LNCaP clone FGC (cell line): ENCODE data around the gene SLC38A3.

Source experiments
- DNase-seq: peaks from one replicate; pipeline ENCODE4 v3.0.0-alpha.2; 2011; ENCODE audit warnings: low read depth
- H3K4me3 ChIP-seq: 2 replicates; pipeline ENCODE4 v1.5.1; 2011; ENCODE audit warnings: mild to moderate bottlenecking, low read depth, low read length, control low read depth
- TF ChIP-seq, protein P1 (sequence below): IDR thresholded peaks from 2 replicates; pipeline ENCODE4 v1.5.1; 2012; ENCODE audit warnings: mild to moderate bottlenecking; ENCODE audit not compliant: control insufficient read depth, insufficient read depth; ENCODE audit errors: extremely low read depth

Gene SLC38A3

DNA sequence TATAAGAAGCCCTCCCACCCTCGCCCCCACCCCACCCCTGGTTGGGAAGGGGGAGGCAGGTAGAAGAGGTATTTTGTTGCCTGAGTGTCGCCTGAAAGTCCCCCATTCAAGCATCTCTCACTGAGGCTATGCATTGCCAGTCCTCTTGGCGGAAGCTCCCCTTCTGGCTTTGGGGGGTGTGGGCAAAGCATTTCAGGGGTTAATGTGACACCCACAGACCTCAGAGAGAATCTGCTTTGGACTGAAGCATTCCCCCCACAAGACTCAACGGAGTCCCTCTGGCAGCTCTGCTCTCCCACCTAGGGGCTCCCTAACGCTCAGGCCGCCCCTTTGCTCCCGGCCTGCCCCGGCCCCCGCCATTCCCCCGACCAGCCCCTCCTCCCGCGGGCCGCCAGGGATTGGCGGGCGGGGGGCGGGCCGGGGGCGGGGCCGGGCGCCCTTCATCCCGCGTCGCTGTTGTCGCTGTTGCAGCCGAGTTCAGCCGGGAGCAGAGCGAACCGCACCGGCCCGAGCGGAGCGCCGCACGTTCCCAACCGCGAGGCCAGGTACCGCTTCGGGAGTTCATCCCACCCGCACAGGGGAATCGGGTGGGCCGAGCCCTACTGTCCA is at the start of gene SLC38A3:
TSS of gene SLC38A3 (plus strand) at position 468 of the 609 bp plus-strand sequence. CDS start 8,929 bp downstream, outside the sequence.
- no peak for DNase-seq
- no peak within 1 kb of the TSS for H3K4me3 ChIP-seq
- TF ChIP-seq, protein P1, sequence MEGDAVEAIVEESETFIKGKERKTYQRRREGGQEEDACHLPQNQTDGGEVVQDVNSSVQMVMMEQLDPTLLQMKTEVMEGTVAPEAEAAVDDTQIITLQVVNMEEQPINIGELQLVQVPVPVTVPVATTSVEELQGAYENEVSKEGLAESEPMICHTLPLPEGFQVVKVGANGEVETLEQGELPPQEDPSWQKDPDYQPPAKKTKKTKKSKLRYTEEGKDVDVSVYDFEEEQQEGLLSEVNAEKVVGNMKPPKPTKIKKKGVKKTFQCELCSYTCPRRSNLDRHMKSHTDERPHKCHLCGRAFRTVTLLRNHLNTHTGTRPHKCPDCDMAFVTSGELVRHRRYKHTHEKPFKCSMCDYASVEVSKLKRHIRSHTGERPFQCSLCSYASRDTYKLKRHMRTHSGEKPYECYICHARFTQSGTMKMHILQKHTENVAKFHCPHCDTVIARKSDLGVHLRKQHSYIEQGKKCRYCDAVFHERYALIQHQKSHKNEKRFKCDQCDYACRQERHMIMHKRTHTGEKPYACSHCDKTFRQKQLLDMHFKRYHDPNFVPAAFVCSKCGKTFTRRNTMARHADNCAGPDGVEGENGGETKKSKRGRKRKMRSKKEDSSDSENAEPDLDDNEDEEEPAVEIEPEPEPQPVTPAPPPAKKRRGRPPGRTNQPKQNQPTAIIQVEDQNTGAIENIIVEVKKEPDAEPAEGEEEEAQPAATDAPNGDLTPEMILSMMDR, result no peak

DNA sequence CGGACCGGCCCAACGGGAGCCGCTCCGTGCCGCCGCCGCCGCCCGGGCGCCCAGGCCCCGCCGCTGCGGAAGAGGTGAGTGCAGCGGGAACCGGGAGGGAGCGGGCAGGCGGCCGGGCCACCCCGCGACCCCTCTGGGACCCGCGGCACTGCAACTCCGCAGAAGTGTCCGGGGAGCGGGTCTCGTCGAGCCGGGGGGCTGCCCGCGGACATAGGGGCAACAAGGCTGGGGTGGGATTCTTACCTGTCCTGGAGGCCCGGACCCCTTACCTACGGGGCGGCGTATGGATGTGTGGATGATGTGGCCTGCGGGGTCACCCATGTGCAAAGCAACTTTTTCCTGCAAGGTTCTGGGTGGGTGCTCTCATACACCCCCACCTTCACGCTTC is 49.6 kb upstream of the SLC38A3 start:
- TF ChIP-seq, protein P1, result no peak
- peak overlapping the region; percentile 62 for H3K4me3 ChIP-seq
- no peak for DNase-seq

DNA sequence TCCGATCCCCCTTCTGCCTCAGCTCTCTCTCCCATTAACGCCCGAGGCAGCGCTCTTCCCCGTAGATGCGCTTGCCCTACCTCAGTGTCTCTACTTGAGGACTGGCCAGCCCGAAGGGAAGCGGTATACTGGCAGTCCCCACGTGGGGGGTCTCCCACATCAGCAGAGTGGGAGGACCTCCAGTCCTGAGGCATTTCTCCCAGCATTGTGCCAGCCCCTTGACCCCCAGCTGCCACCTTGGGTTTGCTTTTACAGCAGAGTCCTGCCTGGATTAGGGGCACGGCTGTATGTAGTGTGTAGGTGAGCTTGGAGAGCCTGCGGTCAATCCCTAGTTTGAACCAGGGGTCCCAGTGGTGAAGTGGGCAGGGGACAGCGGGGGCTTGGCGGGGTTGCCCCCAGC is 49.2 kb upstream of the SLC38A3 start:
- H3K4me3 ChIP-seq, result peak overlapping the region; percentile 62
- TF ChIP-seq, protein P1, result no peak
- no peak for DNase-seq

DNA sequence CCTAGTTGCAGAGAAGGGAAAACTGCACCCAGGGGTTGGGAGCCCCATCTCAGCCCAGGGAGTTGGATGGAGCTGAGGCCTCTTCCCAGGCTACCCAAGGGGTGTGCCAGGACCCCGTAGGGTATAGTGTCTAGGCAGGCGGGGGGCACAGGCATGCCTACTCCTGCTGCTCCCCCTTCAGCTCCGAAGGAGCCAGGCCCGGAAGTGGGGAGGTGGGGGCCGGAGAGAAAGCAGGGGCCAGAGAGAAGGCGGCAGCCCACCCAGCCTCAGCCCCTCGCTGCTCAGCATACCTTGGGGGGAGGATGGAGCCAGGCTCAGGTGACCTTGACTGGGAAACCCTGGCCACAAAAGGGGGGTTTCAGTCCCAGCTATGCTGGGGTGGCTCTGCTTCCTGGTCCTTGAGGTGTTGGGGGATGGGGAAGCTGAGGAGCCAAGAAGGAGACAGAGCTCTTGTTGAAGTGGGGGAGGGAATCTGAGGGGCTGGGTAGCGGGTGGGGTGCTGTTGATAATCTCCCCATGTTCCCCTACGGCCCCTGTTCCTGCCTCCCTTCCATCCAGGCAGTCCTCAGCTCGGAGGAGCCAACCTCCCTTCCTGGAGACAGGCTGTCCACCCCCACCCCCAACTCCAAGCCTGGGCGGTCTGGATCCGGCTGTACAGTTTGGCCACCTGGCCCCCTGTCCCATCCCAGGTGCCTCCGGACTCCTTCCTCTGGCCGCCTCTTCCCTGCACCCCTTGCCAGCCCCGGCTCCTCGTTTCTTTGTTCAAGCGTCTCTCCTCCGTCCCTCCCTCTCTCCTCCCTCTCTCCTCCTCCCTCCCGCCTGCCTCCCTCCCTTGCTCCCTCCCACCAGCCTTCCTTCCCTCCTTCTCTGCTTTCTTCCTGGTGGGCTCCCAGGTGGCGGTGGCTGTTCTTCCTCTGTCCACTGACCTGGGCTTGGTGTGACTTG is 48.2 kb upstream of the SLC38A3 start:
- TF ChIP-seq, protein P1, result no peak
- no peak for DNase-seq
- H3K4me3 ChIP-seq, result peak overlapping the region; percentile 62

DNA sequence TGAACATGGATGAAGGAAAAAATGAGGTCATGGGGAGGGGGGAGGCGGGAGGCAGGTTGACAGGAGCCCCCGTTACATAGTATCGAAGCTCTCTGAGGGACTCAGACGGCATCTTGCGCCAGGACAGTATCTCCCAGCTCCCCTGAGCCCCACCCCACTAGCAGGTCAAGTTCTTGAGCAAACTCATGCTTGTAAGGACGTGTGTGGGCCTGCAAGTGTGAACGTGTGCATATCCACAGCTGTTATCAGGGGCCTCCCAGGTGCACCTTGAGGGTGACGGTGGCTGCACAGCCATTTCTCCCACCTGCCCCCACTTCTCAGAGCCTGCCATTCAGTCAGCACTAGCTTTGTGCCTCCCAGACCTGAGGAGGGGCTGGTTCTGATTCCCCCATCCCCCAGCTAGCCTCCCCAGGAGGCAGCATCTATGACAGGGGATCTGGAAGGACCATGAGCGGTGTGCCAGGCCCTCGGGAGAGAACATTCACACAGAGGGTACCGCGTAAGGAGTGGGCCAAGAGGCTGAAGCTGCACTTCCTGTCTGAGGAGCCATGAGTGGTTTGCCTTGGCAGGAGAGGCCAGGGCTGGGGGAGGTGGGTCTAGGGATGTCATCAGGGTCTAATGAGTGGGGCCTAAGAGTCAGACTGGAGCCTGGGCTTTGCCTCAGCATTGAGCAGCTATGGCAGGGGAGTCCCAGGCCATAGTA is 47.1 kb upstream of the SLC38A3 start:
- TF ChIP-seq, protein P1, result no peak
- DNase-seq, result no peak
- H3K4me3 ChIP-seq, result no peak overlapping the region

- DNase-seq, result no peak
- no peak overlapping the region for H3K4me3 ChIP-seq
- TF ChIP-seq, protein P1, result no peak
Observed at GRCh38 chr3:50158530-50159146, 46.4 kb upstream of the SLC38A3 start.
